Breast epithelium (tissue), 3 donors: ENCODE data around the gene ANKRD31.

Experiments used
- POLR2A ChIP-seq: fragments of 450-650 bp; IDR thresholded peaks from one replicate; pipeline ENCODE4 v1.6.1; 2016; ENCODE audit warnings: antibody characterized with exemption, mild to moderate bottlenecking, moderate library complexity
- POLR2AphosphoS5 ChIP-seq, 3 donors: sonication (generic); formaldehyde crosslinking; IDR thresholded peaks; one replicate each; pipeline ENCODE4 v1.6.1; 2017; ENCODE audit warnings: antibody characterized with exemption in 3 of 3
- TF ChIP-seq, protein P1 (sequence below), 3 donors: fragments of 450-650 bp; IDR thresholded peaks; one replicate each; pipeline ENCODE4 v1.5.1; 2016 to 2017; ENCODE audit warnings: antibody characterized with exemption in 3 of 3, mild to moderate bottlenecking in 3 of 3, moderate library complexity in 3 of 3

- TF ChIP-seq, protein P1, sequence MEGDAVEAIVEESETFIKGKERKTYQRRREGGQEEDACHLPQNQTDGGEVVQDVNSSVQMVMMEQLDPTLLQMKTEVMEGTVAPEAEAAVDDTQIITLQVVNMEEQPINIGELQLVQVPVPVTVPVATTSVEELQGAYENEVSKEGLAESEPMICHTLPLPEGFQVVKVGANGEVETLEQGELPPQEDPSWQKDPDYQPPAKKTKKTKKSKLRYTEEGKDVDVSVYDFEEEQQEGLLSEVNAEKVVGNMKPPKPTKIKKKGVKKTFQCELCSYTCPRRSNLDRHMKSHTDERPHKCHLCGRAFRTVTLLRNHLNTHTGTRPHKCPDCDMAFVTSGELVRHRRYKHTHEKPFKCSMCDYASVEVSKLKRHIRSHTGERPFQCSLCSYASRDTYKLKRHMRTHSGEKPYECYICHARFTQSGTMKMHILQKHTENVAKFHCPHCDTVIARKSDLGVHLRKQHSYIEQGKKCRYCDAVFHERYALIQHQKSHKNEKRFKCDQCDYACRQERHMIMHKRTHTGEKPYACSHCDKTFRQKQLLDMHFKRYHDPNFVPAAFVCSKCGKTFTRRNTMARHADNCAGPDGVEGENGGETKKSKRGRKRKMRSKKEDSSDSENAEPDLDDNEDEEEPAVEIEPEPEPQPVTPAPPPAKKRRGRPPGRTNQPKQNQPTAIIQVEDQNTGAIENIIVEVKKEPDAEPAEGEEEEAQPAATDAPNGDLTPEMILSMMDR (IDR thresholded peaks at IDR 0.05), result no peak
- TF ChIP-seq POLR2A (no peak), POLR2AphosphoS5 (IDR thresholded peaks at IDR 0.05) (peak in 1 of 3 donors; percentile 22)
Measured at GRCh38 chr5:75052192-75053053, 184.3 kb downstream of the ANKRD31 start, which contains the start of gene GCNT4.
